HFF-Myc (cell line): ENCODE measurements around the gene LYAR.

ENCODE experiments used
- DNase-seq: peaks from one replicate; pipeline ENCODE4 v3.0.0-alpha.2; 2011; ENCODE audit warnings: low read depth; ENCODE audit errors: extremely low read depth
- H3K4me3 ChIP-seq: replicated peaks from 2 replicates; pipeline ENCODE4 v1.5.1; 2011; ENCODE audit warnings: low read depth, mild to moderate bottlenecking, control low read depth, low read length
- CTCF ChIP-seq: IDR thresholded peaks from 2 replicates; pipeline ENCODE4 v1.5.1; 2012; ENCODE audit warnings: mild to moderate bottlenecking, low read depth, low read length, control low read depth; ENCODE audit errors: missing control alignments

Gene LYAR

GRCh38 chr4:4299006-4299405 is 9.1 kb upstream of the LYAR start:
- no peak for DNase-seq
- no peak for TF ChIP-seq CTCF
- no peak overlapping the region for H3K4me3 ChIP-seq

- H3K4me3 ChIP-seq: no peak overlapping the region
Measured at GRCh38 chr4:4296283-4296846, 6.4 kb upstream of the LYAR start.

GRCh38 chr4:4293279-4293678 is 3.3 kb upstream of the LYAR start:
- DNase-seq: no peak
- no peak for TF ChIP-seq CTCF
- no peak overlapping the region for H3K4me3 ChIP-seq

More at GRCh38 chr4:4296283-4296846, 6.4 kb upstream of the LYAR start:
- no peak for DNase-seq
- no peak for TF ChIP-seq CTCF

- peak overlapping the region; percentile 97 for H3K4me3 ChIP-seq
- no peak for DNase-seq
- TF ChIP-seq CTCF: no peak
Measured at GRCh38 chr4:4289597-4289940, 385 bp downstream of the LYAR start.

- no peak for DNase-seq
- H3K4me3 ChIP-seq: peak overlapping the region; percentile 97
- TF ChIP-seq CTCF: no peak
Measured at GRCh38 chr4:4289055-4289454, 899 bp downstream of the LYAR start.

- no peak for DNase-seq
- TF ChIP-seq CTCF: no peak
- H3K4me3 ChIP-seq: peak overlapping the region; percentile 97; the same call in 1 of the 2 replicates
Measured at GRCh38 chr4:4288098-4288497, 1.9 kb downstream of the LYAR start.
